ENCODE measurements around the gene RAD51B.

GRCh38 chr14:68677476-68677875 lies 857.9 kb downstream of the RAD51B start:
- TF ChIP-seq CTCF (IDR thresholded peaks at IDR 0.05), result no peak
- TF ChIP-seq POLR2A (IDR thresholded peaks at IDR 0.05), result no peak
